ENCODE results near the gene TRAPPC10.
"Not testable (repeated sequence)": the region's sequence is repeated elsewhere in the genome, so short reads cannot be mapped to it uniquely, and the experiment has no call there.

TRAPPC10 gene

DNA sequence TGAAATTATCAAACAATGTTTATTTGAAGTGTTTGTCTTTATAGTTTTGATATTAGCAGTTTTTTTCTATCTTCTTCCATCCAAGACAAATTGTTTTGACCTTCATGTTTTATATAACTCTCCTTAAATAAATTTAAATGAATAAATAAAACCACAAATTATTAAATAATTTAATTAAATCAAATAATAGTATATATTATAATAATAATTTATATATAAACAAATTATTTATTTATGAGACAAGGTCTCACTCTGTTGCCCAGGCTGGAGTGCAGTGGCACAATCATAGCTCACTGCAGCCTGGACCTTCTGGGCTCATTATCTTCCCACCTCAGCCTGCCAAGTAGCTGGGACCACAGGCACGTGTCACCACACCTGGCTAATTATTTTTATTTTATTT, 82.7 kb downstream of the TRAPPC10 start:
- no peak for DNase-seq

DNA sequence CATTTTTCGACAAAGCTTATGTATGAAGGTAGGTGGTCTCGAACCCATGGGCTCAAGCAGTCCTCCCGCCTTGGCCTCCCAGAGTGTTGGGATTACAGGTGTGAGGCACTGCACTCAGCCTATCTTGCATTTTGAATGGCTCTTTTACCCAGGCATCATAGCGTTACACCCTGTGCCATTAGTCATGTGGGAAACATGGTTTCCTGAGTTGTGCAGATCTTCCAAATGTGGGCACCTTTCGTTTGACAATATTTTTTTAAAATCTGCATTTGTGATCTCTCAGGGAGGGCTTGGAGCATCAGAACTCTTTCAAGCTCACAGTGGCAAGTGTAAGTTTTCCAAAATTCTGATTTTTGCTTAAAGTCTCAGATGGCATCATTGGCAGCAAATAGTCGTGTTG, 86.4 kb downstream of the TRAPPC10 start:
- DNase-seq: not testable (repeated sequence)

DNA sequence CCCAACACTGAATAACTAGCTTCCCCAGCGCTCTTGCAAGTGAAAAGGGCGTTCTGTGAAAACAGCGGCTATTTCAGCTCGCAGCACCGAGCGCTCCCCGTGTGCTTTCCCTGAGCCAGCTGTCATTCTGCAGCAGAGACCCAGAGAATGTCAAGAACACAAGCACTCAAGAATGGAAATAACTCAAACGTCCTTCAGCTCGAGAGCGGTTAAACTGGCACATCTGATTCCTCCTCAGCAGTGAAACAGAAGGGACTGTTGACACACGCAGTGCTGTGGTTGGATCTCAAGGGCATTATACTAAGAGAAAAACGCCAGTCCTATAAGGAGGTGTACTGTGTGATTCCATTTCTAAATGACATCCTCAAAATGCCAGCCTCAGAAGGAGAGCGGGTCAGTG, 86.9 kb downstream of the TRAPPC10 start:
- not testable (repeated sequence) for DNase-seq

DNA sequence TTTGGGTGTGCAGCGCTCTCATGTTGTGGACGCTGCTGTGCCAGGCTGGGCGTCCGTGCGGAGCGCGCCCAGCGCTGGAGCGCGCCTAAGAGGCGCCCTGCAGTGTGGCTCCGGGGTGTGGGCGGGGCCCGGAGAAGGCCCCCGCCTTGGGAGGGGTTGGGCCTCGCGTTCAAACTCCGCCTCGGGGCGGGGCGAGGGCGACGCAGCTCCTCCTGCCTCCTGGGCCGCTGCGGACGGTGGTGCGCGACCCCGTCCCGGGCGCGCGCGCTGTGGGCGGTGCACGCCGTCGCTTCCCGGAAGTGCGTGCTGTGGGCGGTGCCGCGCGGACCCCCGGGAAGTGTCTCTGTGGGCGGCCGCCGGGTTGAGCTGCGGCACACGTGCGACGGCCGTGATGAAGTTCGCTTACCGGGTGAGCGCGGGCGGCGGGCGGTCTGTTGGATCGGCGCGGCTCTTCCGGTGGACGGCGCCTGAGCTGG, 95.0 kb downstream of the TRAPPC10 start, which contains the start of gene PWP2:
Gene PWP2, plus strand, starts transcription at position 374 of the 476 bp plus-strand sequence. Its CDS starts 18 bp downstream, at position 392.
- DNase-seq: peak; percentile 68

DNA sequence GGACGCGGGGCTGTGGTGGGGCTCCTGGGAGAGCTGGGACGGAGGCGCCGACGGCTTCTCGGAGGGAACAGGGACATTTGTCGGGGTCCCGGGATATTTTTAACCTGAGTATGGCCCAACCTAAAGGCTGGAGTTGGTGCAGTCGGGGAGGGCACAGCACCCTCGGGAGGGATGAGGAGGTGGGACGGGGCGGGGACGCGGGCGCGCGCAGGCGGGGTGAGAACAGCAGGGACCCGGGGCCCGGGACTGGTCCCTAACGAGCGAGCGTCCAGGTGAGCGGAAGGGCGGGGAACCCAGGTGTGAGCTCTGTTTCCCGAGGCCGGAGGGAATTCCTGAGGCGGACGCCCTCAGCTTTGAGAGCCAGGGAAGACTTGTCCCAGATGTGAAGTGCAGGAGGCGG, 95.5 kb downstream of the TRAPPC10 start:
- not testable (repeated sequence) for DNase-seq

DNA sequence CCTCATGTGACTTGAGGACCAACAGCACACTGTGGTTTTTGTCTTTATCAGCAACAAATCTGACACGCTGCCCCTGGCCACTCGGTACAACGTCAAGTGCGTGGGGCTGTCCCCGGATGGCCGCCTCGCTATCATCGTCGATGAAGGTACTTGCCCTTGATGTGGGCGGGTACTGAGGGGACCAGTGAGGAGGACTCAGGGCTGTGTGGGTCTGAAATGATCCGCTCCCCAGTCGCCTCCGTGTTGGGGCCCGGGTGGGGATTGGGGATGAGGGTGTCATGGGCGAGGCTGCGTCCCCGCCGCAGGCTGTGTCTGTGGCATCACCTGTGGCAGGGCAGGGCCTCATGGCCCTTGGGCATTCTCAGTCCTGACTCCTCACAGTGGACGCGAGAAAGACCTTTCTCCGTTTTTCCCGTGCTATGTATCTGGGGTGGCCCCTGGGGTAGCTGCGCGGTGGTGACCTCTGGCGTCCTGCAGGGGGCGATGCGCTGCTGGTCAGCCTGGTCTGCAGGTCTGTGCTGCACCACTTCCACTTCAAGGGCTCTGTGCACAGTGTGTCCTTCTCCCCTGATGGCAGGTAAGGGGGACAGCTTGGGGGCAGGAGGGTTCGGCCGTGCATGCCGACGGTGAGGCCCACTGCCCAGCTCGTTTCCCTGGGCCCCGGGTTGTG, 101.7 kb downstream of the TRAPPC10 start:
- peak; percentile 8 for DNase-seq

DNA sequence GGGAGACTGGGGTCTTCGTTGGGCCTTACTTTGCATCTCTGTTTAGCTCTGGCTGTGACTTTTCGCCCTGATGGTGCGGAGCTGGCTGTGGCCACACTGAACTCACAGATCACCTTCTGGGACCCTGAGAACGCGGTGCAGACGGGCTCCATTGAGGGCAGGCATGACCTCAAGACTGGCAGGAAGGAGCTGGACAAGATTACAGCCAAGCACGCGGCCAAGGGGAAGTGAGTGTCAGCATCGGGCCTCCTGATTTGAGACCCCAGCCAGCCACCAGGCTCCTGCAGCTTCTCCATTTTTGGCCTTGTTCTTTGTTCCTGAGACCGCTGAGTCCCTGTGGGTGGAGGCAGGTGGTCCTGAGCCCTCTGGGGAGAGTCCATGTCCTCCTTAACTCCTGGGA, 110.0 kb downstream of the TRAPPC10 start:
- DNase-seq: not testable (repeated sequence)

DNA sequence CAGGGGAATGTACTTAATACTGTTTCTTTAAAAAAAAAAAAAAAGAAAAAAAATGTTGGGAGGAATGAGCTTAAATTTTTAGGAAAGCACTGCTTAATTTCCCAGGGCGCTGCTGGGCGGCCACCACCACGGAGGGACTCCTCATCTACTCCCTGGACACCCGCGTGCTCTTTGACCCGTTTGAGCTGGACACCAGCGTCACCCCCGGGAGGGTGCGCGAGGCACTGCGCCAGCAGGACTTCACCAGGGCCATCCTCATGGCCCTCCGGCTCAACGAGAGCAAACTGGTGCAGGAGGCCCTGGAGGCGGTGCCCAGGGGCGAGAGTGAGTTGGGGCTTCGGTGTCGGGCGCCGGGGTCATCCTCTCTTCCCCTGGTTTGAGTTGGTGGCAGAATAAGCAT, 115.7 kb downstream of the TRAPPC10 start:
- not testable (repeated sequence) for DNase-seq

DNA sequence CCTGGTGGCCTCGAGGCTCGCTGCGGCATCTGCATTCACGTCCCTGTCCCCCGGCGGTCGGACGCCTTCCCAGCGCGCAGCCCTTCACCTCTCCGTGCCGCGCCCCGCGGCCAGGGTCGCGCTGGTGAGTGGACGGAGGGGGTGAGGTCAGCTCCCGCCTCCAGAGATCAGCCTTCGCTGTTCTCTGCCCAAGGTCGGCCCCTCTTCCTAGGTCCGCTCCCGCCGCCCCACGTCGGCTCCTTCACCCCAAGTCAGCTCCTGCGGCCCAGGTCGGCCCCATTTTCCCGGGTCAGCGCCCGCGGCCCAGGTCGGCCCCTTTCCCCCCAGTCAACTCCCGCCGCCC, 121.6 kb downstream of the TRAPPC10 start:
- not testable (repeated sequence) for DNase-seq

DNA sequence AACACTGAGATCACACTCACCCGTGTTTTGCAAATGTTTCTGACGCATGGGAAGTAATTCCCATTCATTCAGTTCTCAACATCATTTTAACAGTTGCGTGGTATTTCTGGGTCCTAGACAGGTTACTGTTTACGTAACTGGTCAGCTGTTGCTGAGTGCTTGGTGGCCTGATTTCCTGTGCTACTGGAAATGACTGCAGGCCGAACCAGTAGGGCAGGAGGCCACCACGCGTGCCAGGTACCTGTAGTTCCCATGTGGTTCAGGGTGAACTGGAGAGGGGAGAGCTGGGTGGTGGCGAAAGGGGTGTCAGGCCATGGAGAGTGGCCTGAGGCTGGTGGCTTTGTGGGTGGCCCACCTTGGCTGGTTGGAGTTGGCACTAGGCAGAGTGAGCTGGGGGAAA, 122.6 kb downstream of the TRAPPC10 start:
- DNase-seq: not testable (repeated sequence)

DNA sequence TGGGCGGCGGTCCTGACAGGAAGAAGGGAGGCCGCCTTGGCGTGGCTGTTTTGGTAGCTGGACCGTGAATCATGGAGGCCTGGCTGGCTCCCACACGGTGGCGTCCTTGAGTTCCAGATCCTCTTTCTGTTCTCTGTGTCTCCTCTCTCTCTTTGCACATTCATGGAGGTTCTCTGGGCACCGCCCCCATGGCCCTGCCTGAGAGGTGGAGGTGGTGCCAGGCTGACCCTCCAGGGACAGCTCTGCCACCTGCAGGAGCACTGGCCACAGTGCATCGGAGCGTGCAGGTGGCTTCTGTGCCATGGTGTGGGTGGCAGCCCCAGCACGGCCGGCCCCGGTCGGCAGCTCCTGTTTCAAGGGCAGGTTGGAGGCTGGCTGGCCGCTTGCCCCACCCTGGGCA, 125.9 kb downstream of the TRAPPC10 start:
- DNase-seq: peak; percentile 57

DNA sequence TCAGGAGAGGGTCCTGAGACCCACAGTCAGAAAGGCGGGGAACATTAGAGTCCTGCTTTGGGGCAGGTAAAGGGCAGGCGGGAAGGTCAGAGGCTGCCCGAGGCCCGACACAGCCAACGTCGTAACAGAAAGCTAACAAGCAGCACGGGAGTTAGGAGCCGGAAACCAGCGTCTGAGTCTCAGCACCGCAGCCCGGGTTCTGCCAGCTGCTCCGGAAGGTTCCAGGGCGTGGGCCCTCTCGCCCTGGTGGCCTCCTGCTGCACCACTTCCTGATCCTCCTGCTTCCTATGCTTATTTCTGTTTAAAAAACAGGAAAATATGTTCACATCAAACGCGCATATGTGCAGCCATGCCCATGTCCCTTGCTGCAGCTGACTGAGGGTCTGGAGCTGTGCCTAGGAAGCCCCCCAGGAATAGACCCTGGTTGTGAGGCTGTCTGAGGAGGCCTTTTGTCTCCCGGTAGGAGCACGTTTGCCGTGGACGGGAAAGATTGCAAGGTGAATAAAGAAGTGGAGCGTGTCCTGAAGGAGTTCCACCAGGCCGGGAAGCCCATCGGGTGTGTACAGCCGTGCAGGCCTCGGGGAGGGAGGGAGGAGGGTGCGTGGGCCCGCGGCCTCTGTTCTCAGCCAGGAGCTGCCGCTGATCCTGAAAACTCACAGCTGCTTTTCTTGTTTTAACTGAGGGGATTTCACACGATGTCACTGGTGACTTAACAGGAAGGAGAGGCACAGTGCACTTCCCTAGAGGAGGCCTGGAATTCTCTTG, 127.9 kb downstream of the TRAPPC10 start:
- not testable (repeated sequence) for DNase-seq

DNA sequence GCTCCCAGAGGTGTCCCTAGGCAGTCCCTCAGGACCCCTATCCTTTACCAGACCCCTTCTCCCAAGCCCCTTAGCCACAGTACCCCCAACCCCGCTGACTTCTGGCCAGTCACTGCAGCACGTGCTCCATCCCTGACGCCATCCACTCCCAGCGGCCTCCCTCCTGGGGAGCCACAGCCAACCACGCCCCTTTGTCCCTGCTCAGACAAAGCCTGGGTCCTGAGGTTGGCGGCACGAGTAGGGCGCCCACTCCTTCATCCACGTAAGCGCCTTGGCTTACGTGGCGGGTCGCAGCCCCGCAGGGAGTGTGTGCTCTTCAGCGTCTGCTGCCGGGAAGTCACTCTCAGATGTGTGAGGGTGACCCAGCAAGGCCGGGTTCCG, 128.4 kb downstream of the TRAPPC10 start:
- DNase-seq: not testable (repeated sequence)

DNA sequence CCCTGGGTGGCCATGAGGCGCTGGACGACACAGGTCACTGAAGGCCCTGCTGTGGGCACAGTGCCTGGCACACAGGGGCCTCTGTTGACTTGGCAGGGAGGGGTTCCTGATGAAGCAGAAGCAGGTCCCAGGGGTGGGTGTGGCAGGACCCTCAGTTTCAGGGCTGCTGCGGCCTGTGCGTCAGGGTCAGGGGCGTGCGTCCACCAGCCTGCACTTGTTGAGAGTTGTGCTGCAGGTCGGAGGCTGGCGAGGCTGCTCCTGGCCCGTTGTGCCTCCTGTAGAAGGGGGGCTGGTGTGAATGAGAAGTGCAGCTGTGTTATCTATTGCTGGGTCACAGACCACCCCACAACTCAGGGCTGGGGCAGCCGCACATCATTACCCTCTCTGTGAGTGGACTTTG, 130.4 kb downstream of the TRAPPC10 start:
- DNase-seq: not testable (repeated sequence)

DNA sequence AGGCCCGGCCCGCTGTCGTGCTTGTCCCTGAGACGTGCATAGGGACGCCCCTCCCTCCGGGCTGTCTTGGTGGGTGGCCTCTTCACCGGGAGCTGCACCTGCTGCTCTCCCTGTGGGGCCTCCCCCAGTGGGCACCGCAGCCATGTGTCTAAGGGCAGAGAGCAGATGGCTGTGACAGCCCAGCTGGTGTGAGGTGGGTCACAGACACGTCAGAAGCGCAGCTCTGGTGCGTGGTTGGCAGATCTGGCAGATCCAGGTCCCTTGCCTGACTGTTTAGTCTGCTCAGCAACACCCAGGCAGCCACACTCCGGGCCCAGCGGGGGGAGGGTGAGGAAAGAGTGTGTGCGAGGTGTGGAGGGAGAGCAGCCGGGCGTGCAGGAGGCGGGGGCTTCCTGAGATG, 131.3 kb downstream of the TRAPPC10 start:
- DNase-seq: peak; percentile 53

DNA sequence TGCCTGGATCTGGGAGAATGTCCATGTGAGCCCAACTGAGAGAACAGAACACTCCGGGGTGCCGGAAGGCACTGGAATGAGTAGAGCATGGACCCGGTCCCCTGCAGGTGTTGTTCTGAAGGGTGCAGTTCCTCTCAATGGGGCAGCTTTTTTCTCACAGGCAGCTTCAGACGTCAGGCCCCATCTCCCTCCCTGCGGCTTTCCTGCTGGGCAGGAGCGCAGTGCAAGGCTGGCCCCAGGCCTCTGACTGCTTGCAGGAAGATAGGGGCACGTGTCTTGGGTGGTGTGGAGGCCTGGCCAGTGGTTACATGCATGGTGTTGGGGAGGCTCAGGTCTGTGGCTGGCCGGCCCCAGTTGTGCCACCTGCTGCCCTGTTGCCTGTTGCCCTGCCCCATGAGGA, 131.9 kb downstream of the TRAPPC10 start:
- not testable (repeated sequence) for DNase-seq

DNA sequence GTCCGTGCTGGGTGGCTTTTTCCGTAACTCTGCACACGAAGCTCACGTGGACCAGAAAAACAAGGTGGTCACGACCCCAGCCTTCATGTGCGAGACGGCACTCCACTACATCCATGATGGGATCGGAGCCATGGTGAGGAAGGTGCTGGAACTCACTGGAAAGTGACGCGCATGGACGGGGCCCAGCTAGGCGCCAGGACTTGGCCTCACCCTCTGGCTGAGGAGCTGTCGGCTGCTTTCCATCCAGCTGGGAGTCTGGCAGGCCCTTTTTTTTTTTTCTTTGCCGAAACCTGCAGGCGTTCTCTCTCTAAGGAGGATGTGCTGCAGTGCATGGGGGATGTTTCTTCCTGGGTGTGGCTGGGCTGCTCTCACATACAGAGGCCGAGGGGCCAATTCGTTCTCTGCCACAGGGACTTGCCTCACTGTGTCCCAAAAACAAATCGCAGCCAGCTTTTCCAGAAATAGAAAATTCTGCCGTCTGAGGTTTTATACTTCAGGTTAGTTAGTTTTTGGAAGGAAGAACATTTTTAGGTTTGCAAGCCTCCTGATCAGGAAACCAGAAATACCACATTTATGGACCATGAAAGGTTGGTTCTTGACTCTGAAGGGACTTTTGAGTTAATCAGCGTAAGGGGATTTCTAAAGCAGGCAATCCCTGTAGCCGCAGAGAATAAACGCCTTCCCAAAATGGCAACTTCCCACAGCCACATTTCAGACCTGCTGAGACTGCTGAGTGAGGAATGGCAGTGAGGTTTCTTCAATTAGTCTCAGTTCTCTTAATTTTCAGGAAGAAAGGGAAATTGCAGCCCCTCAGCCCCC, 132.9 kb downstream of the TRAPPC10 start:
- DNase-seq: not testable (repeated sequence)

DNA sequence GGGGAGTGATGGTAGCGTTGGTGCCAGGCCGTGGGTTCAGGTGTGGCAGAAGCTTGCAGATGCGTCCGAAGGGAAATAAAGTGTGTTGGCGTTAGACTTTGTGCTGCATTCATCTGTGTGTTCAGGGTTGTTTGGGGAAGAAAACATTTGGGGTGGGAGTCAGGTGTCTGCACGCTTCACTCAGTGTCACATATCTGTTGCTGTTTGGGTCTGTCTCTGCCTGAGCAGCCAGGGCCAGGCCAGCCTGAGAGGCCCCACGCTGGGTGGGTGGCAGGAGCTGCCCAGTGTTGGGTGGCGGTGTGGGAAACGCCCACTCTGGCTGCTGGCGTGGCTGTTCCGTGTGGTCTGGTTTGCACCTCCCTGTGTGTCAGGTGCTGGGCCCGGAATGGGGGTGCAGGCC, 133.5 kb downstream of the TRAPPC10 start:
- not testable (repeated sequence) for DNase-seq

DNA sequence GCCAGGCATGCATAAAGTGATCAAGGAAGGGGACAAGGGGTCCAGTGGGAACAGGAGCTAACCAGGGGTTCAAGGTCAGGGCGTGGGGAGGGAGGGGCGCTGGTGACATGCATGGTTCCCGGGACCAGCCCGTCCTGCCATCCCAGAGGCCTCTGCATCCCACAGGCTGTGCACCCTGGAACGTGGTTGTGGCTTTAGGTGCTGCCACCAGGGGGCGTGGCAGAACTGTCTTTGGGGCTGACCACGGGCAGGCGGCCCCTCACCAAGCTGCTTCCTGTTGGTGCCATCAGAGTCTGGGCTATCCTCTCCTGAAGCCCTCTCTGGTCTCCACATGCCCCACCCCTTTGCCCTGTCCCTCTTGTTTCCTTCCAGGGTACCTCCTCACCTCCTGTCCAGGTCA, 135.0 kb downstream of the TRAPPC10 start:
- DNase-seq: not testable (repeated sequence)

DNA sequence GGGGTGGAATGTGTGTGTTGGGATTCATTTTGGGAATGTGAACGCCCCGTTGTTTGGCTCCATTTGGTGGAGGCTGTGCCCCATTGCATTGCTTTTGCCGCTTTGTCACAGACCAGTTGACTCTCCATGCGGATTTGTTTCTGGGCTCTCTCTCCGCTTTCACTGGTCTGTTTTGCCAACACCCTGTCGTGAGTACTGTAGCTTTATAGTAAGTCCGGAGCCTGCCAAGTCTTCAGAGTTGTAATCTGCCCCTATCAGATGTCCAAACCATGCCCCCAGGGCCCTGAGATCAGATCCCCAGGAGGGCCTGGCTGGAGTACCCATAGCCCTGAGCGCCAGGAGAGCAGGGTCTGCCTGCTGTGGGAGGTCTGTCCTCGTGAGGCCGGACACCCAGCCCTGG, 138.1 kb downstream of the TRAPPC10 start:
- DNase-seq: not testable (repeated sequence)

DNA sequence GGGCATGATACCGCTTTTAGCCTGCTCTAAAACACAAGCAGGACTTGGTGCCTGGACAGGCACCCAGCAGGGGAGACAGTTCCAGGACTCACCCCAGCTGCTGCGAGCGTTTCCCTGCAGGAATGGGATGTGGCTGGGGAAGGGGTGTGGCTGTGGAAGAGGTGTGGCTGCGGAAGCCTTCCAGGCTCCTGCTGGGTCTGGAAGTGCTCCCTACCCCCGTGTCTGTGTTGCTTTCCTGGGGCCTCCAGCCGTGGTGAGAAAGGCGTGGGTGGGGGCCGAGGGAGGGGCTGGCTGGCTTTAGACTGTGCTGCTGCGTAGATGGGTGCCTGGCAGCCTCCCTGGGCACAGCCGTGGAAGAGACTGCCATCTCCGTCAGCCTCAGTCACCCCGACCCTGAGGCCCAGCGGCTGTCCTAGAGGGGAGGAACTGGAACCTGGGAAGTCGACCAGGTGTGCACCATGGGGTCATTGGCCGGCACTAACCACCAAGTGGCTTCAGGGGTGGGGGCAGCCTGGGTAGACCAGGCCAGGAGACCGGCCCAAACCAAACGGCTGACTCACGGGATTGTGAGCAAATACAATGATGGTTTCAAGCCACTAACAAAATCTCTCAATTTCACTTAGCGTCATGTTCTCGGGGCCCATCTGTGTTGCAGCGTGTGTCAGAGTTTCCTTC, 141.2 kb downstream of the TRAPPC10 start:
- not testable (repeated sequence) for DNase-seq

DNA sequence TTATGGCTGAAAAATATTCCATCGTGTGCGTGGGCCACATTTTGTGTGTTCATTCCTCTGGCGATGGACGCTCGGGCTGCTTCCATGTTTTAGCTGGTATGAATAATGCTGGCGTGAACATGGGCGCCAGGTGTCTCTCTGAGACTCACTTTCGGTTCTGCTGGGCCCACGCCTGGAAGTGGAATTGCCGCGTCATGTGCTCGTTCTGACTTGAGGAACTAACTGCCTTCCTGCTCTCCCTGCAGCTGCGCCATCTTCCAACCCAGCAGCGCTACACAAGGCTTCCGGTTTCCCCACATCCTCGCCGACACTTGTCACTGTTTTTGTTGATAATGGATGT, 141.8 kb downstream of the TRAPPC10 start:
- peak; percentile 22 for DNase-seq

DNA sequence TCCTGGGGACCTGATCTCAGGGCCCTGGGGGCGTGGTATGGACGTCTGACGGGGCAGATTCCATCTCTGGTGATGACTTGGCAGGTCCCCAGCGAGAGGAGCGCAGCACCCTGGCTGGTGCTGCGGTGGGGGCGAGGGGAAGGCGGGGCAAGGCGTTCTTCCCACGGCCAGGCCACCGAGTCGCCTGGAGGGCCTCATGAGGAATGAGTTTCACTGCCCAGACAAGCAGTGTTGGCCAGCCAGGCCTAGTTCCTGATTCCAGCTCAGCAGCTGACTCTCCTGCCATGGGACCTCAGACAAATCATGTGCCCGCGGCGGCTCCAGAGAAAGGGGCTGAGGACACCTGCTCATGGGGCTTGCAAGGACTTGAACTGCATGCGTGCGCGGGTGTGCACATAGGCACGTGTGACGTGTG, 142.7 kb downstream of the TRAPPC10 start:
- DNase-seq: not testable (repeated sequence)
